HG03135 (cell line): ENCODE data around the gene FAM117B.
"Not testable (repeated sequence)": the region's sequence is repeated elsewhere in the genome, so short reads cannot be mapped to it uniquely, and the experiment has no call there.

ENCODE experiments used
- ATAC-seq: cut with Tn5 transposase; IDR thresholded peaks from one replicate; pipeline ENCODE4 v1.9.1; 2021; ENCODE audit warnings: mild to moderate bottlenecking, moderate library complexity; ENCODE audit not compliant: unreplicated experiment

Gene FAM117B

GRCh38 chr2:202807431-202808138, 172.8 kb downstream of the FAM117B start:
- ATAC-seq, result not testable (repeated sequence)

DNA sequence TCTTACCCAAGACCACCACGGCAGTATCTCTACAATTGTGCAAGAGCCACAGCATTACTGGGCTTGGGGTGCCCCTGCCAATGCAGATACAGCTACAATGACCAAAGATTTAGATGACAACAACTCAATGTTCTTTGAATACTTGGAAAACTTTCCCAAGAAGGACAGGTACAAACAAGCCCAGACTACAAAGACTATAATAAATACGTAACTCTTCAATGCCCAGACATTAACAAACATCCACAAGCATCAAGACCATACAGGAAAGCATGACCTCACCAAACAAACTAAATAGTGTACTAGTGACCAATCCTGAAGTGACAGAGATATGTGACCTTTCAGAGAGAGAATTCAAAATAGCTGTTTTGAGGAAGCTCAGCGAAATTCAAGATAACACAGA, 174.0 kb downstream of the FAM117B start:
- ATAC-seq, result no peak

DNA sequence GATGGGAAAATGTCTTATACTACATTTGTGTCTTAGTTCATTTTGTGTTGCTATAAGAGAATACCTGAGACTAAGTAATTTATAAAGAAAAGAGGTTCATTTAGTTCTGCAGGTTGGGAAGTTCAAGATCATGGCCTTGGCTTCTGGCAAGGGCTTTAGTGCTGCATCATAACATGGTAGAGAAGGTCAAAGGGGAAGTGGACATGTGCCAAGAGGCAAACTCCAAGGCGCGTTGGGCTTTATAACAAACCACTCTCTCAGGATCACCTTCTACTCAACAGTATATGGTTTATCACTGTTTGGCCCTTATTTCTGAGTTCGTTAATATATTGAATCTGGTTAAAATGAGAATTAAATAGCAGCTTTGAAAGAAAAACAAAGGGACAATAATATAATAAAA, 178.6 kb downstream of the FAM117B start:
- no peak for ATAC-seq

GRCh38 chr2:202814226-202814625, 179.5 kb downstream of the FAM117B start:
- ATAC-seq, result no peak

GRCh38 chr2:202815548-202816360, 181.0 kb downstream of the FAM117B start:
- ATAC-seq, result no peak

DNA sequence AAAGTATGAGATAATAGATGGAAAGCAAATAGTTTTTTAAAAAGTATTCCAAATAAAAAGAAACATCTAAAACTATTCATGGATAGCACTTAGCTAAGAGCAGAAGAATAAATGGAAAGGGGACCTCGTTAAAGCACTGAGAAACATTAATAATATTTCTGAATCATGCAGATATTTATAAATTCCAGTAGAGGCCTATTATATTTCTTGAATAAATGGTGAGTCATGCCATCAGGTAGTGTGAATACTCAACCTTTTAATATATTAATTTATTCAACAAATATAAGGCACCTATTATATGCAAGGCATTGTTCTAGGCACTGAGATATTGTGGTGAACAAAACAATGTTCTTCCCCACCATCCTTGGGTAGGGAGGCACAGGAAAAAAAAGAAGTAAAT, 183.0 kb downstream of the FAM117B start:
- no peak for ATAC-seq

- ATAC-seq, result no peak
Measured at GRCh38 chr2:202818321-202818720, 183.6 kb downstream of the FAM117B start.
